GM18499 (cell line): ENCODE results near the gene MOG.

ENCODE experiments used
- ATAC-seq: cut with Tn5 transposase; IDR thresholded peaks from one replicate; pipeline ENCODE4 v1.9.1; 2021; ENCODE audit warnings: moderate number of reproducible peaks; ENCODE audit not compliant: insufficient read depth, unreplicated experiment

Gene MOG

DNA sequence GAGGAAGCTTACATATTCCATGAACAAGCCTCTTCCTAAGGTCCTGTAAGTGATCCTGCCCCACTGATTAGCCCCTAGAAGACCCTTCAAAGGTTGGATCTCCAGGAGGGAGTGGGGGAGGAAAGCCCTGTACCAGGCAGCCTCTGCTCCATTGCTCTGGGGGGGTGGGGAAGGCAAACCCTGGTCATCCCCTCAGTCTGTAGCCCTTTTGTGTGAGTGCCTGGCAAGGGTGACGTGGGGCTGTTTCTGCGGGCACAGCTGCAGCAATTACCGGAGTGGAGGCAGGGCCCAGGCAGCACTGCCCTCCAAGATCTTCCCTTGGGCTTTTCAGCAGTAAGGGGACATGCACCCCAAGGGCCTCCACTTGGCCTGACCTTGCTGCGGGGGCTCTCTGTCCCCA lies at the start of gene MOG:
Gene MOG (plus strand): TSS at position 295 of the 400 bp plus-strand sequence. CDS start 118 bp downstream, outside the sequence.
- no peak for ATAC-seq

DNA sequence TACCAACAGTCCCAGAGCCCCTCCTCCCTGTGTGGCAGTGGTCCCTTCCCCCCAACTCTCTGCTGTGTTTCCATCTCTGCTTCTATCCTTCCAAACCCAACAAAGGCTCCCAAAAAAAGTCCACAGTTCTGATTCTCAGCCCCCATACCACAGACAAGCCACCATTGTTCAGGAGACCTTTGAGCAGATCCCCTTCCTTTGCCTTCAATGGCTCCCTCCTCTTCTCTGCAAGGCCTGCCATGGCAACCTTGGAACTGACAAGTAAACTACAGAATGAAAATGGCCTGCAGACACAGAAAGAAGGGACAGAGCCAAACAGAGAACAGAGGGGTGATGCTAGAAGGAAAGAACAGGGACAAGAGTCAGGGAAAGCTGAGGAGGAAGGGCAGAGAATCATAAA lies 48.8 kb upstream of the MOG start:
- ATAC-seq = no peak

DNA sequence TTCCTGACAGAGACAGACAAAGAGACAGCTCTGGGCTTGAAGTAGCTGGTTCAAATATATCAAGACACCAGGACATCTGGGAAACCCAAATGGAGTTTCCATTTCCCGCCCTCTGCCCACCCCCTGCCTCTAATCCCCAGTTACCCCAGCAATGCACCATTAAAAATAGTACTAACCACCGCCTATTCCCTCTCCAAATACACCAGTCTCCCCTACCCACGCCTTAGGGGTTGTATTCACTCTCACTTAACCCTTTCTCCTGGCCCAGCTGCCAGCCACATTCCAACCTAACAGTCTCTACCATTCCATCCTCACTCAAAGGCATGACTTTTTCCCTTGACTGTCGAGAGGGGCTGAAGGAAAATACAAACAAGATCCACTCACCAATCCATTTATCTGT lies 46.4 kb upstream of the MOG start:
- ATAC-seq = no peak

DNA sequence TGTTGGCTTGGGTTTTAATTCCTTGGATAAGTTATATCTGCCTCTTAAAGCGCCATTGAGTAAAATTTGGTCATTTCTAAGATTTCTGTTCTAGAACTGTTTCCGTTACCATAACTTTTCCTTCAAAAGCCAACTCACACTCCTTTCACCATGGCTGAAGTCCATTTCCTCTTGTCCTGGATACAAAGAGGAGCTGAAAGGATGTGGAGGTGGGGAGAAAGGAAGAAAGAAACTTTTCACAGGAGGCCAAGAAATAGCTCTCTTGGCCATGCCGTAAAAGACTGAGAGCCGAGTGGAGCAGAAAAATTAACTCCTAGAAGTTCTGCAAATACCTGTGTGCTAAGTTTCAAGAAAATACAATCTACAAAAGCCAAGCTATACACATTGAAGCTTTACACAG lies 45.5 kb upstream of the MOG start:
- no peak for ATAC-seq

DNA sequence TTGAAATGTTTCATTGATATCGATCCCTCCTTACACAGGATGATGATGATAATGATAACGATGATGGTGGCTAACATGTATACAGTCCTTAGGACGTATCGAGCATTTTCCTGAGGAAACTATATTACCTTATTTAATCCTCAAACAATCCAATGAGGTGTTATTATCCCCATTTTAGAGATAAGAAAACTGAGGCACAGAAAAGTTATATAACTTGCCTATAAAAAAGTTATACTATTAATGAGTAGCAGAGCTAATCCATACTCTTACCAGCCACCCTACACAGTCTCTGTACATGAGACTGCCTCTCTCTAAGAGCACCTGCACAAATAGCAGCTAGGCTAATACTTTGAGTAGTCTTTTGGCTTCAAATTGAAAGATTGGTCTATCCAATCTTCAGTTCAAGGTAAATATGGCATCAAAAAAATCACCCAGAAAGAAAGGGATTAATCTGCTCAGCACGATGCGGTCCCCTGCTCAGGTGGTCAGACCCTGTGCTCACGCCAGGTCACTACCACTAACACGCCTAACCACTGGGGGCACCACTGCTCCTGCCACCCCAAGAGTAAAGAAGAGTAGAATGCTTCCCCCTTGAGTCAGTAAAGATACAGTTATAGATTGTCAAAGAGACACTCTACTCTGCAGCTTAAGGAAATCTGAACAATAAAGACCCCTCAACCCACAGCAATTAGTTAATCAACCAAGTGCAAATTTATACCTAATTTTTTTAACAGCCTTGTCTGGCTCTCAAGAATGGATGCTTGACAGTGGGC lies 38.9 kb upstream of the MOG start:
- ATAC-seq = no peak

DNA sequence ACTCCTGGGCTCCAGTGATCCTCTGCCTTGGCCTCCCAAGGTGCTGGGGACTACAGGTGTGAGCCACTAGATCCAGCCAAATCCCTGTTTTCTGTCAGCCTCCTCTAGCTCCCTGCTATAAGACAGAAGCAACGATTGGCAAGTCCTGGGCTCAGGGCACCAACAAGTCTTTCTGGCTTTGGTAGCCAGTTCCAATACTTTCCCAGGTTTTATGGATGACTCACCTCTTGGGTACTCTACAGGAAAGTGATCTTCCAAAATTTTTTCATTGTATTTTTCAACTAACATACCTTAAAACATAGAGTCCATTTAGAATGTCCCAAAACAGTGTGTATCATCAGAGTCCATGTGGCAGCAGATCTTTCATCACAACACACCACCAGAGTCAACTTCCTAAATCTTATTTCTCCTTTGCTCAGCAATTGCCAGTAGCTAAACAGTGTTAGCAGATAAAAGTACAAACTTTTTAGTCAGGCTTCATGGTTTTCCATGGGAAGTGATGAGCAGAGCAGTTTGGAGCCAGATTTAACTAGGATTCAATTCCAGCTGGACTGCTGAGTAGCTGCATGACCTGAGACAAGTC lies 37.2 kb upstream of the MOG start:
- no peak for ATAC-seq

DNA sequence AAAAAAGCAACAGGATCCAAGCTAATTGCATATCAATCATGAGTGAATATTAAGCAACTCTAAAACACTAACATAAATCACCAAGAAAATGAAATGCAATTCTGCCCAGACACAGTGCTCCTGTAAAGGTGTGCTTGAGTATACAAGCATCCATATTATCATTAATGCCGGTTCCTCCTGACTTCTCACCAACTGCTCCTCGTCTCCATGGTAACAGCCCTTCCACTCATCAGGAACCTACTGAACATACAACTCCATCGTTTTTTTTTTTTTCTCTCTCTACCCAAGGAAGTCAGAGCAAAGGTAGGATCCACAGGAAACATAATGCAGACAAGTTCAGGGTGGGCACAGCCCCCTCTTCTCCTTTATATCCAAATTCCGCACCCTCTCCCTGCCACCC lies 36.3 kb upstream of the MOG start:
- ATAC-seq = no peak

DNA sequence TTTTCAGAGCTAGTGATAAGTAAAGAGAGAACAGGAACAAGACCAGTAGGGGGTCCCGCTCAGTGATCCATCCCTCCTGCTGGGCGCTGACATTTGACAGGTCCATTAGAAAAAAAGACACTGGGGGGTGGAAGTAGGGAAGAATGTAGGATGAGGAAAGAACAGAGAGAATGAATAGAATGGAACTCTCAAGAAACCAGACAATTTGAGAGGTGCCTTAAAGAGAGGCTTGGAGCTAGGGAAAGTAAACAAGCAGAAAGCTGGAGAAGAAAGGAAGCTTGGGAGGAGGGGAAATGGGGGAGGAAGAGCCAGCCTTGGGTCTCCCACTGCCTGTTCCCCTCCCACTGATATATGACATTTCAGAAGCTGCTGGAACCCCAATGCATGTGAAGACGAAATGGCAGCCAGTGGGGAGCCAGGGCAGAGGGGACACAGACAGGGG lies 32.4 kb upstream of the MOG start:
- ATAC-seq = no peak

DNA sequence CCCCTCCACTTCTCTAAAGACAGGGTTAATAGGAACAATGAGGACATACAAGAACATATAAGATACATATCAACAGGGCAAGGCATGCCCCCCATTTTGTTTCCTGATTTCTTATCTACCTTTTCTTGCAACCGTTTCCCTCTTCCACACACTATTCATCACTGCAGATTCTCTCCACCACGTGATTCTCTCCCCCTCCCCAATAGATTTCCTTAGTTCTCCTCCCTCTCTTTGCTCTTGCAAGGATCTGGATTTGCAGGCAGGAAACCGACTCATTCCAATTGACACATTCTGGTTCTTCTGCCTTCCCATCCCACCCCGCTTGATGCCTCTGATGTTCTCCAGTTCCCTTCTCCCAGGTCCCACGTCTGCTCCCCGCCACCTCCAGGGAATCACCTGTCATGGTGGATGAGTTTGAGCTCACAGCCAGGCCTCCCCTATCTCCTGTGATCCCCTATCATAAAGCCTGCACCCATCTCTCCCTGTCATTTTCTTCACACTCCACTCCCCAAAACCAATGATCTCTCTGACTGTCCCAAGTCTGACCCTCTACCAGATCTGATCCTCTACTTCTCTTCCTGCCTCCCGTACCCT lies 31.5 kb upstream of the MOG start:
- no peak for ATAC-seq

DNA sequence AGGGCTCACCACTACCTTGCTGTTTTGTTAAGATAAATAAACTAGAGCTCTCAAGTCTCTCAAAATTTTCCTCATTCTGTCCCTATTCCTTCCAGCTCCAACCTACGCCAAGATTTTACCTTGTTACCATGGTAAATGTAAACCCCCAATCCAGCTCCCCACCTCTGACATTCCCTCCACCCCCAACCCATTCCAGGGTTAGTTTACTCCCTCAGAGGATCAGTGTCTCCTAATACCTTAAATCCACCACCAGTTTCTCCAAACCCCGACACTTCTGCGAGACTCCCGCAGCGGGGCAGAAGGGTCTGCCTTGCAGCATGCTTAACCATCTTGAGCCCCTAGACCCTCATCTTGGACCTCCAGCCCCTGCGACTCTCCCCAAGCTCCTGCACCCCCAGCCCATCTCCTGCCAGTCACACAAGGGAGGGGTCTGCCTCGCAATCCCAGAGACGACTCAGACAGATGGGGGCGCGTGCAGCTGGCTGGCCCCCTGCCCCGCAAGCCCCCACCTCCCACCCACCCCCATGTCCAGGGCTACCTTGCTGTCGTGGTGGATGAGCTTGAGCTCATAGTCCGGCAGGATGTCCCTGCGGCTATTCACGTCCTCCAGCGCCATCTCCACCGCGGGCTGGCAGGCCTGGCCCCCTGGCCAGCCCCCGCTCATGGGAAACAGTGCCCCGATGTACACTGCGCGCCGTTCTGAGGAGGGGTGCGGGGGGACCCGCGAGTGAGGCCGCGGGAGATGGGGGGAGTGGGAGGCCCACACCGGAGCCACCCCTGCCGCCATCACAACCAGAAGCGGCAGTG lies 29.7 kb upstream of the MOG start:
- no peak for ATAC-seq

DNA sequence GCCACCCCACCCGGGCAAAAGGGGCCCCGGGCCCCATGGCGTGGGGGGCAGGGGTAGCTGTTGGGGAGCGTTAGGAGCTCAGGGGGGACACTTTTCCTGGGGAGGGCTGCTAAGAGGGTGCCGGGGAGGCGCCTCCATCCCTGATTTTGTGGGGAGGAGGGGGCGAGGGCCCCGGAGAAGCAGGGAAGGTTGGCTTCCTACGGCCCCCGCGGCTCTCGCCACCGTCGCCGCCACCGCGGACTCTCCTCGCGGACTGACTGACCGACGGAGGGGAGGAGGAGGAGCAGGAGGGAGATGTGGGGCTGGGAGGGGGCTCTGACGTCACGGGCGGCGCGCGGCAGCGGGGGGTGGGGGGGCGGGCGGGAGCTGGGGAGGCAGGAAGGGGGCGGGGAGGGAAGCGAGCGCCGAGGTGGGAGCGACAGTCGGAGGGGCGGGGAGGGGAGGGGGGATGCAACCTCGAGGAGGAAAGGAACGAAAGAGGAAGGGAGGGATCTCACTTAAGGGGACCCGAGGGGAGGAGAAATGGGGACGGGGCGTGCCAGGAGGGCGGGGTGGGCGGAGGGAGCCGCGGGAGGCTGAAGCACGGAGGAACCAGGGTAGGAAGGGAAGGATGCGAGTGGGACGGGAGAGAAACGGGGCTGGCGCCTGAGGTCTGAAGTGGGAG lies 29.0 kb upstream of the MOG start:
- ATAC-seq = no peak

DNA sequence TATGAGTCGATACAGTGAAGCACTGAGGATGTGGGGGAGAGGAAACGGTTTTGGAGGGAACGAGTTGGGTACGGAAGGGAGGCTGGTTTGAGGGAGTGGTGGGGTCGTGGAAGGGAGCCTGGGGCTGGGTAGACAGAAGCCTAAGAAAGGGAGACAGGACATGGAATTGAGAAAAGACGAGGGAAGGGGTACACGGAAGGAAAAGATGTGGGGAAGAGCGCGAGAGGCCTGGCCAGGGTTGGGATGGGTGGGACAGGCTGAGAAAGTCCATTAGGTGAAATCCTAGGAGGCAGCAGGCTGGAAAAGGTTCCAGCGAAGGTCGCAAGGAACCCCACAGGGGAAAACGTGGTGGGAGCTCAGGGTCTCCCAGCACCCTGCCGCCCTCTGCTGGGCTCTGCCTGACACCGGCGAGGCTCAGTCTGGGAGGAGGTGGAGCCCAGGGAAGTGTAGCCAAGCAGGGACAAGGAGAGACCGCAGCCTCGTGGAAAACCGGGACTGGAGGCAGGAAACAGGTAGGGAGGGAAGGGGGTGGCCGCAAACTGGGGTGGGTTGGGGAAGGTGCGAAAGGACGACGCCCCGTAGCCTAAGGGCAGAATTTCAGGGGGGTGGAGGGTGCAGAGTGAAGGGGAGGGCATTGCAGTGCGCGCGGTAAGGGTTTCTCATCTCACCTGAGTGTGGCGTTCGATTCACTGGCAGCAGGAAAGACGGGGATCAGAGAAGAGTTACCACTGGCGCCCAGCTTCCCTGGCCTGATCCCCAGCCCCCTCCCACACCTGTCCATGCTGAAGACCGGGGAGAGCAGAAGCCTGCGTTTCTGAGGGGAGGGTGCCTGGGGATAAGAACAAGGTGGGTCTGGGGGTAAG lies 28.2 kb upstream of the MOG start:
- no peak for ATAC-seq

DNA sequence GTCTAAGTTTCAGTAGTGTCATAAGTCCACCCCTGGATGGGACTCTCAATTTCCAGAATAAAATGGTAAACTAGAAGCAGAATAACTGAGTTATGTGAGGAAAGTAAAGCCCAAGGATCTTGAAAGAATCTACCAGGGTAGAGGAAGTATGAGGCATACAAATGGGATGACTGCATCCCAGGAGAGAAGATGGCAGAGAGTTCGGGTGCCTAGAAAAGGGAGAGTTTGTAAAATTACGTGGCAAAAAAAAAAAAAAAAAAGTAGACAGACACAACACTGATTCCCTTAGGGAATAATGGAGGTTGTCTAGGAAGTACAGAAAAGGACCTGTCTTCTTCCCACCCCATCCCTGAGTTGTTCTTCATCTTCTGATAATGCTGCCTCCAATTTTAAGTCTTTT lies 27.3 kb upstream of the MOG start:
- ATAC-seq = no peak

DNA sequence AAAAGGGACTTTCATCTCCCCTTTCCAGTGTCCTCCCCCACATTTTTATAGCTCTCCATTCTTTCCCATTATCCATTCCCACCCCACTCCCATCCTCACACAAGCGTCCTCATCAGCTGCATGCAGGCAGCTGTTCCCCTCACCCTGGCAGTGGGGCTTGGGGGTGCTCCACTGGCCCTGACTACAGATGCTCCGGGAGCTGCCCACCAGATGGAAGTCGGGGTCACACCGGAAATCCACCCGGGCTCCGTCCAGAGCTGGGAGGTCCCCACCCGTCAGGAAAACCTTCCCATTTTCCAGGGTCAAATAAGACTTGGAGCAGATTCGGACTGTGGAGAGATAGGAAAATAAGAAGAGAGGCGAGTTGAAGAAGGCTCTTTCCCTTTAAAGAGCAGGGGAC lies 26.6 kb upstream of the MOG start:
- ATAC-seq = no peak

DNA sequence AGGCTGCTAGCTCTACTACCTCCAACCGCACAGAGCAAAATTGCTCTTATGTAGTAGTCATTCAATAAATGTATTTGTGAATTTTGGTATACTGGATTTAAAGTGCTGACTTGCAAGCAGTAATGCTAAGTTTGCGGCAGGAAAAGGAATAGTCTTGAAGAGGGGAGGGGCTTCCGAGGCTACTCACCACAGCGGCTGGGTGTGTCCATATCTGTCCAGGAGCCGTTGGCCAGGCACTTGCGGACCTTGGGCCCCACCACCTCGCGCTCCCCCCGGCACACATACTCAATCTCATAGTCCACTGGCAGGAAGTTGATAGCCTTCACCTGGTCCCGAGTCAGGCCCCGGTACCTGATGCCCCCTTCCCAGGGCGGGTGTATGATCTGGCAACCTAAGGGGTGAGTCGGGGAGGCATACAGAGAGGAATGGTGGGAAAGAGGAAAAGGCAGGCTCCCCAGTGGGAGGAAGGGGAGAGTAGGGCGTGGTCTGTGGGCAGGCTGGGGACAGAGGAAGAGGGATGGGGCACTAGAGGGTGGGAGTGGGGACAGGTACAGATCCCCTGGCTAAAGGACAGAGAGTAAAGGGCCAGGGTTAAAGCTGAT lies 25.6 kb upstream of the MOG start:
- no peak for ATAC-seq

DNA sequence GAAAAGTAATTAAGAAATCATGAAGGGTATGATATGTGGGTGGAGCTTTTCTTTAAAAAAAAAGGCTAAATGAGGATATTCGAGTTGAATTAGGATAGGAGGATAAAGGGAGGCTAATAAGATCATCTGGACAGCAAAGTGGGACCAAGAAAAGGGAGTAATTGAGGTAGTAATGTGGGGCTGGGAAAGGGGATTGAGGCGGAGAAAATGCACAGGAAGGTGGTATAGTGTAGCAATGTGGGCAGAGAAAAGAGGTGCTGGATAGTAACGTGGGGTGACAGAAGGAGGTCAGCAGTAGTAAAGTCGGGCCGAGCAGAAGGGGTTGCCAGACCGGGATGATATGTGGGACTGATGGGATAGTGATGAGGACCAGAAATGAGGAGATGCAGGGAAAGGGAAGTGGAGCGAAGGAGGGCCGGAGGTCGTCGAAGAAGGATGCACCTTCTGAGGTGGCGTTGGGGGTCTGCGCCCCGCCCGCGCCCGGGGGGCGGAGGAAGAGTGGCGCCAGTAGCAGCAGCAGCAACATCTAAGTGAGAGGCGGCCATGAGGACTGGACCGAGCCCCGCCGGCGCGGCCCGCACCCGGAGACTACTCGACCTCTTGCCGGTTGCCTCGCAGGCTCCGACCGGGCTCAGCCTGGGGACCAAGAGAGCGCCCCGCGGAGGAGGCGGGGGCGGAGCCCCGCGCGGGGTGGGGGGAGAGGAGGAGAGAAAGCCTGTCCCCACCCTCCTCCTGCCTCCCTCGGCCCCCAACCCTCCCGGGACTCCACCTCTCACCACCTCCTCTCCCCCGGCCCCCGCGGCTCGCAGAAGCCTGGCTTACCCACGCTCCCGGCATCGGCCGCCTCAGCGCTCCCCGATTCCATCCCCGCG lies 24.8 kb upstream of the MOG start:
- ATAC-seq = no peak

DNA sequence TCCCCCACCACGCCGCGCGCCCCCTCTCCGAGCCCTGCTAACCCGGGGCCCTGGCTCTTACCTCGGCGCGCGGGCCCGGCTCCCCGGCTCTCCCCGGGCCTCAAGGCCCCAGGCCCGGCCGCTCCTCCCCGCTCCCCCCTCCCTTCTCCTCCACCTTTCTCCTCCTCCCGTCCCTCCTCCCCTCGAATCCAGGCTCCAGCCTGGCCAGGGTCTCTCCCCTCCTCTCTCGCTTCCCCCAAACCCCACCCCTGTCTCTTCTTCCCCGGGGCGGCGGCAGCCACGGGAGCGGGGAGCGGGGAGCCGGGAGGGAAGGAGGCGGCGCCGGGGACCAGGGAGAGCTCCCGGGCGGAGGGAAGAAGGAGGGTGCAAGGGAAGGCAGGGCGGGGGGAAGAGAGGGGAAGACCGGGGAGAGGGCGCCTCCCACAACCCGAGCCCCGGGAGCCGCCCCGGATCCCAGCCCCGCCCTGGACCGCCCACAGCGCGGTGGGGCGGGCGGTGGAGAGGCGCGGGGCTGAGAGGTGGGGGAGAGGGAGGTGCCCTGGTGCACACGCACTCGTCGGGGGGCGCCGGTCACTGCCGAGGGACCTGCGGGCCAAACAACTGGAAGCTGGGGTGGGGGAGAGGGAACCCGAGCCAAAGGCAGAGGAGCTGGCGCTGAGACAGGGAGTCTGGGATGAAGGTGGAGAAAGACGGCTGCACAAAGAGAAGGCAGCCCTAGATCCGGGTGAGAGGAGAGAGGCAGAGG lies 23.9 kb upstream of the MOG start, which contains the start of gene GABBR1:
Gene GABBR1 (minus strand): TSS at position 395 of the 745 bp plus-strand sequence. CDS start 798 bp downstream, outside the sequence.
- no peak for ATAC-seq
